ENCODE measurements around the gene ODF4.

- TF ChIP-seq POLR2A (IDR thresholded peaks at IDR 0.05; ENCODE audit: low read length) (no peak), GATA1 (IDR thresholded peaks at IDR 0.05; ENCODE audit: low read depth, low read length) (no peak)
These were observed 7.0 kb upstream of the ODF4 start for GRCh38 chr17:8332688-8333087.
